Ectodermal cell (in vitro differentiated cells): ENCODE data around the gene SPRR2D.
"Not testable (repeated sequence)": the region's sequence is repeated elsewhere in the genome, so short reads cannot be mapped to it uniquely, and the experiment has no call there.

Experiments
- H3K27ac ChIP-seq: 2 replicates; pipeline ENCODE4 v1.7.0; 2013; ENCODE audit warnings: mild to moderate bottlenecking, low read depth, low read length; ENCODE audit not compliant: insufficient read depth, poor library complexity, severe bottlenecking
- H3K27me3 ChIP-seq: 2 replicates; pipeline ENCODE4 v1.7.0; 2013; ENCODE audit warnings: mild to moderate bottlenecking, low read length; ENCODE audit not compliant: insufficient read depth, control insufficient read depth, poor library complexity, severe bottlenecking
- H3K36me3 ChIP-seq: one replicate; pipeline ENCODE4 v1.7.0; 2013; ENCODE audit warnings: low read length; ENCODE audit not compliant: control insufficient read depth, insufficient read depth
- H3K4me1 ChIP-seq: one replicate; pipeline ENCODE4 v1.7.0; 2013; ENCODE audit warnings: low read length; ENCODE audit not compliant: control insufficient read depth, insufficient read depth
- H3K4me3 ChIP-seq: 2 replicates; pipeline ENCODE4 v1.7.0; 2013; ENCODE audit warnings: low read depth, low read length, control low read depth; ENCODE audit not compliant: insufficient read depth
- H3K9me3 ChIP-seq: 2 replicates; pipeline ENCODE4 v1.7.0; 2013; ENCODE audit warnings: mild to moderate bottlenecking, low read length, moderate library complexity; ENCODE audit not compliant: control insufficient read depth
- WGBS, 2 experiments: methylation state at CpG; one replicate each; pipeline ENCODE4 v1.1.7; 2013; ENCODE audit warnings: missing lambda C conversion rate in 2 of 2; 5-methylcytosine and 5-hydroxymethylcytosine counted together

SPRR2D gene

GRCh38 chr1:153056111-153056510 lies 15.2 kb upstream of the SPRR2D start:
- H3K36me3 ChIP-seq, H3K4me1 ChIP-seq, H3K9me3 ChIP-seq, H3K27ac ChIP-seq, H3K27me3 ChIP-seq, H3K4me3 ChIP-seq: not testable (repeated sequence)
- 82 to 89% methylated on average over 3 of the region's 3 CpGs for WGBS, 2 experiments

- Histone ChIP-seq H3K4me3 (no peak overlapping the region), H3K27ac (no peak overlapping the region), H3K9me3 (no peaks in the 10 kb centered on the region), H3K4me1 (no peaks in the 10 kb centered on the region), H3K36me3 (no peaks in the 10 kb centered on the region), H3K27me3 (no peaks in the 10 kb centered on the region)
- WGBS, 2 experiments, result 83 to 92% methylated on average over 2 of the region's 2 CpGs
Measured at GRCh38 chr1:153049211-153049610, 8.3 kb upstream of the SPRR2D start.

- 100% methylated on average over 1 of the region's 1 CpG; no CpG with 5 or more reads in 1 of the 2 experiments for WGBS, 2 experiments
Measured at GRCh38 chr1:153035211-153035610, 5.7 kb downstream of the SPRR2D start.

GRCh38 chr1:153032677-153033308 lies 8.1 kb downstream of the SPRR2D start:
- Histone ChIP-seq H3K27me3 (no peaks in the 10 kb centered on the region), H3K9me3 (no peaks in the 10 kb centered on the region), H3K27ac (no peak overlapping the region), H3K36me3 (no peaks in the 10 kb centered on the region), H3K4me3 (no peak overlapping the region), H3K4me1 (no peaks in the 10 kb centered on the region)
- 42 to 58% methylated on average over 3 of the region's 3 CpGs for WGBS, 2 experiments

More at GRCh38 chr1:153035211-153035610, 5.7 kb downstream of the SPRR2D start:
- Histone ChIP-seq H3K27ac (no peak overlapping the region), H3K4me3 (no peak overlapping the region), H3K36me3 (no peaks in the 10 kb centered on the region), H3K4me1 (no peaks in the 10 kb centered on the region), H3K27me3 (no peaks in the 10 kb centered on the region), H3K9me3 (no peaks in the 10 kb centered on the region)

GRCh38 chr1:153032073-153032472 lies 8.8 kb downstream of the SPRR2D start:
- Histone ChIP-seq H3K36me3 (no peaks in the 10 kb centered on the region), H3K4me1 (no peaks in the 10 kb centered on the region)

GRCh38 chr1:153030895-153031294 lies 10.0 kb downstream of the SPRR2D start, which contains the start of gene SPRR1B:
SPRR1B (plus strand) TSS chr1:153031203; CDS start chr1:153032346, 1,143 bp downstream.
- no peaks in the 10 kb centered on the region for H3K27me3 ChIP-seq
- no peak within 1 kb of the TSS for H3K4me3 ChIP-seq
- no peak within 1 kb of the TSS for H3K27ac ChIP-seq
- H3K4me1 ChIP-seq, result no peaks in the 10 kb centered on the region
- H3K9me3 ChIP-seq, result no peaks in the 10 kb centered on the region
- no peaks in the 10 kb centered on the region for H3K36me3 ChIP-seq

More at GRCh38 chr1:153032073-153032472, 8.8 kb downstream of the SPRR2D start:
- H3K27ac ChIP-seq, result no peak overlapping the region
- H3K9me3 ChIP-seq, result no peaks in the 10 kb centered on the region
- H3K27me3 ChIP-seq, result no peaks in the 10 kb centered on the region
- no peak overlapping the region for H3K4me3 ChIP-seq

GRCh38 chr1:153028766-153029165 lies 12.2 kb downstream of the SPRR2D start:
- Histone ChIP-seq H3K4me3 (no peak overlapping the region), H3K36me3 (no peaks in the 10 kb centered on the region), H3K9me3 (no peaks in the 10 kb centered on the region), H3K27me3 (no peaks in the 10 kb centered on the region), H3K27ac (no peak overlapping the region), H3K4me1 (no peaks in the 10 kb centered on the region)
- 70 to 92% methylated on average over 1 of the region's 1 CpG for WGBS, 2 experiments

- Histone ChIP-seq H3K9me3 (no peaks in the 10 kb centered on the region), H3K4me3 (no peak overlapping the region), H3K36me3 (no peaks in the 10 kb centered on the region), H3K27ac (no peak overlapping the region), H3K27me3 (no peaks in the 10 kb centered on the region), H3K4me1 (no peaks in the 10 kb centered on the region)
- WGBS, 2 experiments, result 90% methylated on average over 1 of the region's 1 CpG; no CpG with 5 or more reads in 1 of the 2 experiments
Measured at GRCh38 chr1:153025797-153026196, 15.1 kb downstream of the SPRR2D start.

GRCh38 chr1:153024413-153024812 lies 16.5 kb downstream of the SPRR2D start:
- H3K4me1 ChIP-seq, result no peaks in the 10 kb centered on the region
- H3K9me3 ChIP-seq, result no peaks in the 10 kb centered on the region
- no peaks in the 10 kb centered on the region for H3K36me3 ChIP-seq
- no peaks in the 10 kb centered on the region for H3K27me3 ChIP-seq
- H3K27ac ChIP-seq, result no peak overlapping the region
- 86 to 89% methylated on average over 1 of the region's 1 CpG for WGBS, 2 experiments
- H3K4me3 ChIP-seq, result no peak overlapping the region

- no peak overlapping the region for H3K4me3 ChIP-seq
- no peaks in the 10 kb centered on the region for H3K36me3 ChIP-seq
- no peak overlapping the region for H3K27ac ChIP-seq
- H3K9me3 ChIP-seq, result no peaks in the 10 kb centered on the region
- WGBS, 2 experiments, result 89 to 95% methylated on average over 7 of the region's 7 CpGs
- no peaks in the 10 kb centered on the region for H3K27me3 ChIP-seq
- H3K4me1 ChIP-seq, result no peaks in the 10 kb centered on the region
Measured at GRCh38 chr1:153023109-153023508, 17.8 kb downstream of the SPRR2D start.

GRCh38 chr1:153022340-153022739 lies 18.6 kb downstream of the SPRR2D start:
- not testable (repeated sequence) for H3K4me3 ChIP-seq, H3K36me3 ChIP-seq, H3K27me3 ChIP-seq, H3K27ac ChIP-seq, H3K9me3 ChIP-seq, H3K4me1 ChIP-seq
- WGBS, 2 experiments, result 94 to 95% methylated on average over 9 of the region's 9 CpGs
